CD4-positive, alpha-beta T cell treated with Interleukin-17A for 4 hours (primary cell): ENCODE measurements around the gene MMP19.
"Not testable (repeated sequence)": the region's sequence is repeated elsewhere in the genome, so short reads cannot be mapped to it uniquely, and the experiment has no call there.

Experiments used
- DNase-seq: peaks from one replicate; pipeline ENCODE4 v3.0.0-alpha.2; 2020; ENCODE audit warnings: mixed read lengths

MMP19 gene

GRCh38 chr12:55840581-55841351, 2.0 kb downstream of the MMP19 start:
- DNase-seq = no peak

GRCh38 chr12:55839345-55840140, 3.2 kb downstream of the MMP19 start:
- DNase-seq = no peak

- no peak for DNase-seq
These were observed 4.4 kb downstream of the MMP19 start for GRCh38 chr12:55838361-55838760.

DNA sequence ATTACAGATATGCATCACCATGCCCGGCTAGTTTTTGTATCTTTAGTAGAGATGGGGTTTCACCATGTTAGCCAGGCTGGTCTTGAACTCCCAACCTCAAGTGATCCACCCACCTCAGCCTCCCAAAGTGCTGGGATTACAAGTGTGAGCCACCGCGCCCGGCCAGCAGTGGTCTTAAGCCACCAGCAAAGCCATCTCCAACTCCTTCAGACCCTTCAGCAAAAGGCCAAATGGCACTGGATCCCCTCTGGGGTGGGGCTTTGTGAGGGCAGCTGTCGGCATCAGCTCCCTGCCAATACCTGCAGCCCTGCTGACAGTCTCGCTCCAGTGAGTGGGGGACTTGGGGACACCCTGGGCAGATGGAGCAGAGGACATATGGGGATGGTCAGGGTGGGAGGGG, 8.3 kb downstream of the MMP19 start:
- not testable (repeated sequence) for DNase-seq

- no peak for DNase-seq
These were observed 9.7 kb downstream of the MMP19 start for GRCh38 chr12:55833056-55833455.

- DNase-seq = no peak
These were observed 11.3 kb downstream of the MMP19 start for GRCh38 chr12:55831447-55831815.

- peak; percentile 69 for DNase-seq
These were observed 11.9 kb downstream of the MMP19 start for GRCh38 chr12:55830601-55831446.

DNA sequence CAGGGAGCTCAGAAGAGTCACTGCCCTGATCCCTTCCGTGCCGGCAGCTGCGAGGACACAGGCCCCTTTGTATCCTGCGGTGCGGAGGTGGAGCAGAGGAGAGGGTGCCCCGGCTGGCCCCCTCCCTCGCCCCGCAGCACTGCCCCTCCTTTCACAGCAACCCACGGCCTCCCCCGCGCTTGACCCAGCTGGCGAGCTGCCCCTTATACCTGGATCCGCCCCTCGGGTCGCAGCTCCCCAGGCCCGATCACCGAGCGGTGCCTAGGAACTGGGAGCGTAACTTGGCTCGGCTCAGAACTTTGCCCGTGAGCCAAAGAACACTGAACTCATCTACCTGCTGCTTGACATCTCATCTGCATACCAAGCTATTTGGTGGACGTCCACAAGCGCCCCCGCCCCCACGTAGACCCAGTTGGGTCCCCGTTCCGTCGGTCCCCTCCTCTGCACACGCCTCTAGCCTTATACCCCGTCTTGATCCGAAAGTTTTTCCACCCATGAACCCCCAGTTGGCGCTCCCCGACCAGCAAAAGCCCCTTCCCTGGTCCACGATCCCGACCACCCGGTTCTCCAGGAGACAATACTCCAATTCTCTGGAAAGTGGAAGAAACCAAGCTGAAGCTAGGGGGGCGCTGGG, 12.7 kb downstream of the MMP19 start:
- DNase-seq = peak; percentile 43

DNA sequence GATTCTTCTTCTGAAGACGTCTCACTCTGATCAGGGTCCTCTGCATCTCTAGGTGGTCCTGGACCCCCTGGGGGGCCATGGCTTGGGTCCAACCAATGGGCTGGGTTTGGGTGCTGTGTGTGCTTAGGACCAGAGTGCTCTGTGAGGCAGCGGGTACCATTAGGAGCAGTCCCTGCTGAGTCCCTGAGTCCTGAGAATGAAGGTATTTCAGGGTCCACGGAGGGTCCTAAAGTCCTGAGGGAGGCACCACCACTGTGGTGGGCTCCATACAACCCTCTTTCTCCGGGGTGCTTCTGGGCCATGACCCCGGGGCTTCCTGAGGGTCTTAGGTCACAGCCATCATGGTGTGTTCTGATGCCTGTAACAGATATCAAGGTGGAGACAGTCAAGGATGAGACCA, 14.4 kb downstream of the MMP19 start:
- no peak for DNase-seq

DNA sequence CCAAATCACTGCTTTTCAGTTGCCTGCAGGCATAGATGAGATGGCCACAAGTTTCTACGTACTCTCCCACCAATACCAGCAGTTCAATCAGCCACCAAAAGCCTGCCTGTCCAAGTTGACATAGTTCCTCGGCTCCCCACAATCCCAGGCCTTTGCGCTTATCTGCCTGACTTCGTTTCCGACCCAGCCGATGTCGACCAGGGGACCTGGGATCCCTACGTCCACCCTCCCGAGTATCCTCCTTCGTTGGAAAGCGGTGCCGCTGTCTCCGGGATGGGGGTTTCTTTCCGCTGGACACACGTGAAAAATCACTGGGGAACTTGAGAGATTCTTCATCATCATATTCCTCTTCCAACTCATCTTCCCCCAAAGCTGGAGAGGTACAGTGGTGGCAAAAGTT, 14.9 kb downstream of the MMP19 start:
- no peak for DNase-seq

DNA sequence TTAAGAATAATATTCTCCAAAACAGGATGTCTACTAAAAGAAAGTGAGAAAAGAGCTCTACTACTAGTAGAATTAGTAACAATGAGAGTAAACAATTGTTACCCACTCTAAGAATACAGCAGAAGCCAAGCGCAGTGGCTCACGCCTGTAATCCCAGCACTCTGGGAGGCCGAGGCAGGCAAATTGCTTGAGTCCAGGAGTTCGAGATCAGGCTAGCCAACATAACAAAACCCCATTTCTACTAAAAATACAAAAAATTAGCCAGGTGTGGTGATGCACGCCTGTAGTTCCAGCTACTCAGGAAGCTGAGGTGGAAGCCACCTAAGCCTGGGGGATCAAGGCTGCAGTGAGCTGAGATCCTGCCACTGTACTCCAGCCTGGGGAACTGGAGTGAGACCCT, 18.0 kb downstream of the MMP19 start:
- DNase-seq = no peak

DNA sequence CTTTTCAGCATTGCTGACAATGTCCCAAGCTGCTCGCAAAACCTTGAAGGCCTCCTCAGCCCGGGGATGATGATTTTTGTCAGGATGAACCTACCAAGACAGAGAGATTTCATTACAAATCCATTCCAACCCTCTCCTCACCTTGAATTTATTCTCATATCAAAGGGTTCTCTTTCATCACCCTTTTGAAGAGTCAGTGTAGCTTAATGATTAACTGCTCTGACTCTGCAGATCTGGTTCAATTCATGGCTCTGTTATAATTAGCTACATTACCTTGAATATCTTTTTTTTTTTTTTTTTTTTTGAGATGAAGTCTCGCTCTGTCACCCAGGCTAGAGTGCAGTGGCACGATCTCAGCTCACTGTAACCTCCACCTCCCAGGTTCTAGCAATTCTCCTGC, 19.3 kb downstream of the MMP19 start:
- no peak for DNase-seq

DNA sequence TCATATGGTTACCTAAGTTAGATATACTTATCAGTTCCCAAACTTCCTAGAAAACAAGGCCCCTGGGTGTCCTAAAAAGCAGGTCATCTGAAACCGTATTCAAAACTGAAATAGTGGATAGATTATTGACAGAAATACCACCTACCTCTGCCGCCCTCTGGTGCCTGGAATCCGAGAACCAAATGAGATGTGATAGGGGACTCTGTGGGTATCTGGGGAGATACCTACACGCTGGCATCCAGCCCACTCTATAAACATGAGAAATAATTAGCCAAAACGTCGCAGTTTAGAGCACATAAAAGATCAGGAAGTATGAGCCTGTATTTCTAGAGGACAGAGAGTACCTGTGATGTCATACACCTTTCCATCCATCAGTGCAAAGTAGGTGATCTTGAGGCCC, 20.5 kb downstream of the MMP19 start:
- peak; percentile 20 for DNase-seq

DNA sequence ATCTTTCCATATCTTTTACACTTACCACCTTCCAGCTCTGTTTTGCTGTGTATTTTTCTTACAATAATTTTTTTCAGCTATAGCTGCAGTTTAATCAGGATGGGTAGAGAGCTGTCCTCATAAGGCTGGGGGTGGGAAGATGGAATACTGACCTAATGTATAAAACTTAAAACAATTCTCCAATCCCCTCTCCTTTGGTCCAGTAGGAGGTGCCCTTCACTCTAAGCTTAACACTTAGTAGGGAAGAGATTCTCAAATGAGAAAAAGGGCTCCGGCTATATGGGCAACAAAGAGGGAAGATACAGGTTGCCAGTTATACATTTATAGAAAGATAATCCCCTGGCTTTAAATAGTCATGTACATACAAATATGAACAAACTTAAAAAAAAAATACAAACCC, 22.1 kb downstream of the MMP19 start:
- DNase-seq = no peak

DNA sequence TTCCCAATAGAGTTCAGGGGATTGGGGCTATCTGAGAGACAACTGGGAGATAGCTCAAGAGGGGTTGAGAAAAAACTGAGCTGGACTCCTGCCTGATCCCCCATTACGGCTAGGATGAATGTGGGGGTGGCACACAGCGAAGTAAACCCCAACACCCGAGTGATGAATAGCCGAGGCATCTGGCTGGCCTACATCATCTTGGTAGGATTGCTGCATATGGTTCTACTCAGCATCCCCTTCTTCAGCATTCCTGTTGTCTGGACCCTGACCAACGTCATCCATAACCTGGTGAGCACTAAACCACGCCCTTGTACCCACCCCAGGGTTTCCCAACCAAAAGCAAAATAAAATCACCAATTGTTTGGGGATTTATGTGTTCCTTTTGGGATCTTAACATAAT, 23.9 kb downstream of the MMP19 start:
- DNase-seq = no peak

DNA sequence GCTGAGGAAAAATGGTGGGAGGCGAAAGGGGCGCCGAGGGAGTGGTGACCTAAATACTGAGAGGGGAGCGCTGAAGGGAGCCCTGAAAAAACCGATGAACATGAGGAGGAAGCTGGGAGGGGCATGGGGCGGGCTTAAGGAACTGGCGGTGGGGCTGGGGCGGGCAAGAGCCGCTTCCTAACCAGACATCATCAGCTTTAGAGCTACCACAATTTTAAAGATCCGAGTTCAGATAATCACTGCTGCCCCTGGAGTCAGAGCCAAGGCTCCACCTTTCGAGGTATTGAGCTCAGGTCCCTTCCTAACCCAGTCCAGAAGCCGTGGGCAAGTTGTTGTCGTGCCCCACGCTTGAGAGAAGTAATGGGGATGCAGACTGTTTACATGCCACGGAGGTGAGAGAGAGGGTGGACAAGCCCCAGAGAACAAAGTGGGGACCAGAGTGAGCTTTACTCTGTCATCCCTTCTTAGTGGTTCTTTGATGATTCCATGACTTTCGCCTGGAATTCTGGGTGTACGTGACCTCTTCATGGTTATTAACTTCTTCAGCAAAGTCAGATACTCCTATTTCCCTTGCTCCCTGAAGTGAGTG, 24.5 kb downstream of the MMP19 start:
- DNase-seq = no peak

DNA sequence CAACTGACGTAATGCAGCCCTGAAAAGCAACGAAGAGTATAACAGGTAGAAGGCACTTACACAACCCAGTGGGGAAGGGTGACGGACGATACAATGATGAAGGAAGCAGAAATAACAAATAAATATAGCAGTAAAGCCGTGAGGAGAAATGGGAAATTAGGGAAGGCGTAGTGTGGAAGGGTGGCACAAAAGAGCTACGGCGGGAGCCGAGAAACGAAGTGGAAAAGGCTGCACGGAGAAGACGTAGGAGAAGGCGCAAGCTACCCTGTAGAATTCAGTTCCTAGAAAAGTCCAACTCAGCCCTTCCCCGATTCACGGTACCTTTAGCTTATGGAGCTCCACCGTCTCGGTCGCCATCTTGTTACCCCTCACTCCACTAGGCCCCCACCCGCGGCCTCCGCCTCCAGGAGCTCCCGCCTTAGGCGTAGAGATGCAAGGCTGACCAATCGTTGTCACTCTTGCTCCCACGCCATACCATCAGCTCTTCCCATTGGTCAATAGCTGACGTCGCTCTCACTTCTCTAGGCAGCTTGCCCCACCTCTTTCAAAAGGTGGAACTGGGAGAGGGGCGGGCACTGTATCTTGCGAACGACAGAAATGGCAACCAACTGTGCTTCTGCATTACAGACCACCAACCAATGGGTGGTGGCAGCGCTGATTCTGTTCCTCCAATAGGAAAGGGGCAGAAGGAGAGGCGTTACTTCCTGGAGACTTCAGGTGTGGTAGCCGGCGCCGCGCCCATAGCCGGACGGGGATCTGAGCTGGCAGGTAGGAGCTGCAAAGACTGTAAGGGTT, 25.2 kb downstream of the MMP19 start, which contains the start of the genes ORMDL2 and SARNP:
Gene ORMDL2 (plus strand): TSS at position 697 of the 795 bp plus-strand sequence. CDS start 959 bp downstream, outside the sequence.
Gene SARNP (minus strand): TSS at position 380 of the 795 bp plus-strand sequence. CDS start 23 bp downstream, at position 357.
- DNase-seq = peak; percentile 94

- no peak for DNase-seq
These were observed 25.8 kb downstream of the MMP19 start for GRCh38 chr12:55816881-55817344.

DNA sequence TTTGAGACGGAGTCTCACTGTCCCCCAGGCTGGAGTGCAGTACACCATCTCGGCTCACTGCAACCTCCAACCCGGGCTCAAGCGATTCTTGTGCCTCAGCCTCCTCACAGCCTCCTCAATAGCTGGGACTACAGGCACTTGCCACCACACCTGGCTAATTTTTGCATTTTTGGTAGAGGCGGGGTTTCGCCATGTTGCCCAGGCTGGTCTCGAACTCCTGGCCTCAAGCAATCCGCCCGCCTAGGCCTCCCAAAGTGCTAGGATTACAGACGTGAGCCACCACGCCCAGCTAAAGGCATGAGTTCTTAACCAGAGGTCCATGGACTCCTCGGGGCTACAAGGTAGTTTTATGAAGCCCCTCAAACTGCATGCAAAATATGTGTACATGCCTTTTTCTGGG, 27.3 kb downstream of the MMP19 start:
- no peak for DNase-seq

GRCh38 chr12:55814257-55814656, 28.5 kb downstream of the MMP19 start:
- DNase-seq = no peak

GRCh38 chr12:55812088-55812487, 30.6 kb downstream of the MMP19 start:
- DNase-seq = no peak
